ENCODE results near the gene CREB3.

DNA sequence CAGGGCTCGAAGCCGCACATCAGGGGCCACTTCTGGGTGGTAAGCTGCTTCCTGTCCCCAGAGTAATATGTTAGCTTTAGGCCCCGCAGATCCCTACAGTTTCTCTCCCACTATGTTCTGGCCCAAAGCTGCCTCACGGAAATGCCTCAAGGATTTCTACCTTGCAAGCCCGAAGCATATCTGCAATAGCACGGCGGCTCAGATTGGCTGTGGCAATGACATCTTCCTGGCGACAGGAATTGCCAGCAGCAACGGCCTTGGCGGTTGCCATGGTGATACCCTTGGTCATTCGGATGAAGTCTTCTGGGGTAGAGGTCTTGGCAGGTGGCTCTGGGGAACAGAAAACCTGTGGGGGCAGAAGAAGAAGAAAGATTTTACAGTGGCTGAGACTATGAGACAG, 32.4 kb upstream of the CREB3 start:
- TF ChIP-seq, protein P1, sequence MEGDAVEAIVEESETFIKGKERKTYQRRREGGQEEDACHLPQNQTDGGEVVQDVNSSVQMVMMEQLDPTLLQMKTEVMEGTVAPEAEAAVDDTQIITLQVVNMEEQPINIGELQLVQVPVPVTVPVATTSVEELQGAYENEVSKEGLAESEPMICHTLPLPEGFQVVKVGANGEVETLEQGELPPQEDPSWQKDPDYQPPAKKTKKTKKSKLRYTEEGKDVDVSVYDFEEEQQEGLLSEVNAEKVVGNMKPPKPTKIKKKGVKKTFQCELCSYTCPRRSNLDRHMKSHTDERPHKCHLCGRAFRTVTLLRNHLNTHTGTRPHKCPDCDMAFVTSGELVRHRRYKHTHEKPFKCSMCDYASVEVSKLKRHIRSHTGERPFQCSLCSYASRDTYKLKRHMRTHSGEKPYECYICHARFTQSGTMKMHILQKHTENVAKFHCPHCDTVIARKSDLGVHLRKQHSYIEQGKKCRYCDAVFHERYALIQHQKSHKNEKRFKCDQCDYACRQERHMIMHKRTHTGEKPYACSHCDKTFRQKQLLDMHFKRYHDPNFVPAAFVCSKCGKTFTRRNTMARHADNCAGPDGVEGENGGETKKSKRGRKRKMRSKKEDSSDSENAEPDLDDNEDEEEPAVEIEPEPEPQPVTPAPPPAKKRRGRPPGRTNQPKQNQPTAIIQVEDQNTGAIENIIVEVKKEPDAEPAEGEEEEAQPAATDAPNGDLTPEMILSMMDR (IDR thresholded peaks at IDR 0.05), result no peak
- no peak for TF ChIP-seq POLR2AphosphoS5 (IDR thresholded peaks at IDR 0.05; ENCODE audit: insufficient read depth in 1 of 2, low read depth in 1 of 2)
- no peak for TF ChIP-seq POLR2A (IDR thresholded peaks at IDR 0.05)

All from vagina (tissue), 2 donors.